Natural killer cell (primary cell): Measurements from ENCODE around the gene MRAS. TPM values are rescaled to one million over a fixed set of nuclear protein-coding genes. Genes with fewer than 3 reads are reported as not detected.

Experiments used
- ATAC-seq, 3 donors: fragments of 150-1000 bp in 2 of 3; fragments of 200-7000 bp in 1 of 3; cut with Tn5 transposase; 1 replicate in 1 of 3; 2 replicates in 2 of 3; pipeline ENCODE4 v1.10.0; 2021; ENCODE audit warnings: mild to moderate bottlenecking in 2 of 3, moderate library complexity in 2 of 3
- DNase-seq, 2 donors: peaks; one replicate each; pipeline versions ENCODE4 v3.0.0 to v3.0.0-alpha.2; 2013 to 2021; ENCODE audit warnings: mixed read lengths in 1 of 2
- H3K27ac ChIP-seq: one replicate; pipeline ENCODE4 v1.5.1; 2013; ENCODE audit warnings: mild to moderate bottlenecking, low read length
- H3K27me3 ChIP-seq: one replicate; pipeline ENCODE4 v1.6.1; 2013; ENCODE audit warnings: low read length; ENCODE audit not compliant: control insufficient read depth, insufficient read depth
- H3K36me3 ChIP-seq: one replicate; pipeline ENCODE4 v1.6.1; 2013; ENCODE audit warnings: low read length; ENCODE audit not compliant: control insufficient read depth, insufficient read depth
- H3K4me1 ChIP-seq: one replicate; pipeline ENCODE4 v1.6.1; 2013; ENCODE audit warnings: low read length; ENCODE audit not compliant: control insufficient read depth, insufficient read depth
- H3K4me3 ChIP-seq: one replicate; pipeline ENCODE4 v1.5.1; 2013; ENCODE audit warnings: low read length
- H3K9me3 ChIP-seq: one replicate; pipeline ENCODE4 v1.6.1; 2013; ENCODE audit warnings: low read length; ENCODE audit not compliant: control insufficient read depth, insufficient read depth
- H3K27ac Mint-ChIP-seq, 2 donors: one replicate each; pipeline ENCODE4 v1.8.0; 2022; ENCODE audit warnings: mild to moderate bottlenecking in 2 of 2, mixed read lengths in 2 of 2, moderate library complexity in 1 of 2
- H3K27me3 Mint-ChIP-seq, 2 donors: one replicate each; pipeline ENCODE4 v1.8.0; 2022; ENCODE audit warnings: low read depth in 2 of 2, mixed read lengths in 2 of 2
- H3K36me3 Mint-ChIP-seq: one replicate; pipeline ENCODE4 v1.8.0; 2022; ENCODE audit warnings: mixed read lengths
- H3K4me1 Mint-ChIP-seq, 2 donors: one replicate each; pipeline ENCODE4 v1.8.0; 2022; ENCODE audit warnings: mixed read lengths in 2 of 2
- H3K4me3 Mint-ChIP-seq: one replicate; pipeline ENCODE4 v1.8.0; 2022; ENCODE audit warnings: mild to moderate bottlenecking, moderate library complexity, mixed read lengths
- H3K9me3 Mint-ChIP-seq, 2 donors: one replicate each; pipeline ENCODE4 v1.8.0; 2022; ENCODE audit warnings: mixed read lengths in 2 of 2
- CTCF ChIP-seq: fragments of 200-600 bp; IDR thresholded peaks from one replicate; pipeline ENCODE4 v1.8.0; 2022; ENCODE audit warnings: antibody characterized with exemption
- WGBS: methylation state at CpG from one replicate; pipeline ENCODE4 v1.1.7; 2013; ENCODE audit warnings: missing lambda C conversion rate; ENCODE audit not compliant: insufficient coverage; 5-methylcytosine and 5-hydroxymethylcytosine counted together
- intact Hi-C: fragments of 100-400 bp; cut with micrococcal nuclease; formaldehyde crosslinking; loops from one replicate; pipeline ENCODE4 v1.14.2; 2022
- total RNA-seq, 4 donors: library from RNA; stranded (reverse); fragments of 120-200 nt in 1 of 4; gene quantifications; one replicate each; pipeline versions ENCODE4 v1.2.3 to v1.2.4, GENCODE V29; 2013 to 2022

MRAS gene
- total RNA-seq, 3 donors from 2014 or later (not counting 1 experiment from before 2014, with no cell fraction given): 1.2 to 4.9 (median 2.4) TPM

GRCh38 chr3:138434276-138434874 lies 86.0 kb downstream of the MRAS start, which contains the start of gene ESYT3:
ESYT3 (plus strand) TSS chr3:138434616; CDS start chr3:138434799, 183 bp downstream.
- Mint-ChIP-seq H3K27ac (no peak within 1 kb of the TSS), H3K4me1 (peaks cover 5 to 15% of the 10 kb centered on the region in 2 donors), H3K4me3 (peak within 1 kb of the TSS; percentile 77), H3K36me3 (no peaks in the 10 kb centered on the region), H3K9me3 (no peaks in the 10 kb centered on the region), H3K27me3 (peaks cover 35 to 37% of the 10 kb centered on the region in 2 donors)
- H3K27ac ChIP-seq: no peak within 1 kb of the TSS
- H3K9me3 ChIP-seq: no peaks in the 10 kb centered on the region
- H3K4me3 ChIP-seq: peak within 1 kb of the TSS; percentile 17
- intact Hi-C loops: no loop called here
- peaks cover 21% of the 10 kb centered on the region for H3K27me3 ChIP-seq
- ATAC-seq (peak; percentile 46 to 87 (median 84)), DNase-seq (peak in 1 of 2 donors; percentile 41)
- 1% methylated on average over 54 of the region's 54 CpGs for WGBS
- no peaks in the 10 kb centered on the region for H3K36me3 ChIP-seq
- H3K4me1 ChIP-seq: peaks cover 21% of the 10 kb centered on the region
- TF ChIP-seq CTCF: no peak

GRCh38 chr3:138434875-138435772 lies 86.7 kb downstream of the MRAS start:
- Mint-ChIP-seq H3K4me1 (peaks cover 5 to 15% of the 10 kb centered on the region in 2 donors), H3K9me3 (no peaks in the 10 kb centered on the region), H3K4me3 (peak overlapping the region; percentile 57), H3K27me3 (peaks cover 35 to 40% of the 10 kb centered on the region in 2 donors), H3K27ac (no peak overlapping the region), H3K36me3 (no peaks in the 10 kb centered on the region)
- intact Hi-C loops: no loop called here
- DNase-seq: no peak
- Histone ChIP-seq H3K4me1 (peaks cover 21% of the 10 kb centered on the region), H3K27me3 (peaks cover 21% of the 10 kb centered on the region), H3K36me3 (no peaks in the 10 kb centered on the region), H3K4me3 (no peak overlapping the region), H3K9me3 (no peaks in the 10 kb centered on the region), H3K27ac (no peak overlapping the region)
- TF ChIP-seq CTCF: no peak
- ATAC-seq: no peak
- 9% methylated on average over 78 of the region's 78 CpGs for WGBS

- 83% methylated on average over 8 of the region's 8 CpGs for WGBS
- no peak for ATAC-seq
- H3K27me3 ChIP-seq: peaks cover 21% of the 10 kb centered on the region
- H3K4me1 Mint-ChIP-seq: peaks cover 5 to 15% of the 10 kb centered on the region in 2 donors
- no peak overlapping the region for H3K27ac Mint-ChIP-seq
- intact Hi-C loops: no loop called here
- H3K9me3 Mint-ChIP-seq: no peaks in the 10 kb centered on the region
- peak overlapping the region; percentile 57 for H3K4me3 Mint-ChIP-seq
- TF ChIP-seq CTCF: no peak
- H3K27ac ChIP-seq: no peak overlapping the region
- peaks cover 35 to 40% of the 10 kb centered on the region in 2 donors for H3K27me3 Mint-ChIP-seq
- no peaks in the 10 kb centered on the region for H3K36me3 Mint-ChIP-seq
- H3K4me1 ChIP-seq: peaks cover 21% of the 10 kb centered on the region
- H3K36me3 ChIP-seq: no peaks in the 10 kb centered on the region
- DNase-seq: no peak
- H3K9me3 ChIP-seq: no peaks in the 10 kb centered on the region
- H3K4me3 ChIP-seq: no peak overlapping the region
Measured at GRCh38 chr3:138435840-138436239, 87.5 kb downstream of the MRAS start.
